Osteocyte (in vitro differentiated cells): Measurements from ENCODE around the gene SUPT20H. TPM values are rescaled to one million over a fixed set of nuclear protein-coding genes. Genes with fewer than 3 reads are reported as not detected.

Experiments used
- DNase-seq: peaks from one replicate; pipeline ENCODE4 v3.0.0; 2021; ENCODE audit warnings: mixed read lengths; ENCODE audit not compliant: unreplicated experiment; ENCODE audit errors: extremely low spot score
- H3K27ac Mint-ChIP-seq: one replicate; pipeline ENCODE4 v1.8.0; 2021; ENCODE audit warnings: mild to moderate bottlenecking, mixed read lengths; ENCODE audit not compliant: unreplicated experiment
- H3K27me3 Mint-ChIP-seq: one replicate; pipeline ENCODE4 v1.8.0; 2021; ENCODE audit warnings: mixed read lengths; ENCODE audit not compliant: unreplicated experiment
- H3K36me3 Mint-ChIP-seq: one replicate; pipeline ENCODE4 v1.8.0; 2021; ENCODE audit warnings: mixed read lengths; ENCODE audit not compliant: unreplicated experiment
- H3K4me1 Mint-ChIP-seq: one replicate; pipeline ENCODE4 v1.8.0; 2021; ENCODE audit warnings: mixed read lengths; ENCODE audit not compliant: unreplicated experiment
- H3K4me3 Mint-ChIP-seq: one replicate; pipeline ENCODE4 v1.8.0; 2021; ENCODE audit warnings: mild to moderate bottlenecking, moderate library complexity, mixed read lengths; ENCODE audit not compliant: unreplicated experiment
- H3K9me3 Mint-ChIP-seq: one replicate; pipeline ENCODE4 v1.8.0; 2021; ENCODE audit warnings: mixed read lengths; ENCODE audit not compliant: unreplicated experiment
- total RNA-seq: library from RNA; stranded (reverse); gene quantifications from 2 replicates; pipeline ENCODE4 v1.2.1, GENCODE V29; 2021
- TF ChIP-seq, protein P1 (sequence below): fragments of 200-600 bp; sonication (generic); IDR thresholded peaks from 2 replicates; pipeline ENCODE4 v1.5.0; 2021; ENCODE audit warnings: antibody characterized with exemption, mild to moderate bottlenecking, moderate library complexity

Gene SUPT20H
- total RNA-seq, 1 donor from 2014 or later = 65.4 TPM

DNA sequence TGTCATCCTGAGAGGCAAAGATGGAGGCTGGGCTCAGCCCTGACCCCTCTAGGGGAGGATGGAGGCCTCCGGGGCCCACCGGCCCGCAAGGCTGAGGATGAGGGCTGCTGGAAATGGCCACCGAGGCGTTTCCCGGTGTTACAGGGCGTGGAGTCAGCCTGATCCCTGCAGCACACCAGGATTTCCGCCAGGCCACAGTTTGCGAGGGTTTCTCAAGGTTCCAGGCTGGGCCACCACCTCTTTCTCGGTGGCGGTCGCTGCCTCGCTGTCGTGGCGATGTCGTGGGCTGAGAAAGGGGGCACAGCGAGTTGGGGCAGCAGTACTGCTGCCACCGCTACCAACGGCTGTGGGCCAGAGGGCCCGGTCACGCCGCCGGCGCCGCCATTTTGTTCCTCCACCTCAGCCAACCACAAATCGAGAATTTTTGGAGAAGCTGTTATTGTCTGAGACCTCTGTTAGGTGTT lies 45.8 kb upstream of the SUPT20H start, which contains the start of gene CSNK1A1L:
Gene CSNK1A1L, minus strand, starts transcription at position 414 of the 464 bp plus-strand sequence. Its CDS starts 408 bp downstream, at position 6.
- TF ChIP-seq, protein P1, sequence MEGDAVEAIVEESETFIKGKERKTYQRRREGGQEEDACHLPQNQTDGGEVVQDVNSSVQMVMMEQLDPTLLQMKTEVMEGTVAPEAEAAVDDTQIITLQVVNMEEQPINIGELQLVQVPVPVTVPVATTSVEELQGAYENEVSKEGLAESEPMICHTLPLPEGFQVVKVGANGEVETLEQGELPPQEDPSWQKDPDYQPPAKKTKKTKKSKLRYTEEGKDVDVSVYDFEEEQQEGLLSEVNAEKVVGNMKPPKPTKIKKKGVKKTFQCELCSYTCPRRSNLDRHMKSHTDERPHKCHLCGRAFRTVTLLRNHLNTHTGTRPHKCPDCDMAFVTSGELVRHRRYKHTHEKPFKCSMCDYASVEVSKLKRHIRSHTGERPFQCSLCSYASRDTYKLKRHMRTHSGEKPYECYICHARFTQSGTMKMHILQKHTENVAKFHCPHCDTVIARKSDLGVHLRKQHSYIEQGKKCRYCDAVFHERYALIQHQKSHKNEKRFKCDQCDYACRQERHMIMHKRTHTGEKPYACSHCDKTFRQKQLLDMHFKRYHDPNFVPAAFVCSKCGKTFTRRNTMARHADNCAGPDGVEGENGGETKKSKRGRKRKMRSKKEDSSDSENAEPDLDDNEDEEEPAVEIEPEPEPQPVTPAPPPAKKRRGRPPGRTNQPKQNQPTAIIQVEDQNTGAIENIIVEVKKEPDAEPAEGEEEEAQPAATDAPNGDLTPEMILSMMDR = no peak
- Mint-ChIP-seq H3K27ac (no peak within 1 kb of the TSS), H3K9me3 (no peaks in the 10 kb centered on the region), H3K36me3 (no peaks in the 10 kb centered on the region), H3K4me3 (no peak within 1 kb of the TSS), H3K27me3 (no peaks in the 10 kb centered on the region), H3K4me1 (peaks cover 8% of the 10 kb centered on the region)
- DNase-seq = no peak

DNA sequence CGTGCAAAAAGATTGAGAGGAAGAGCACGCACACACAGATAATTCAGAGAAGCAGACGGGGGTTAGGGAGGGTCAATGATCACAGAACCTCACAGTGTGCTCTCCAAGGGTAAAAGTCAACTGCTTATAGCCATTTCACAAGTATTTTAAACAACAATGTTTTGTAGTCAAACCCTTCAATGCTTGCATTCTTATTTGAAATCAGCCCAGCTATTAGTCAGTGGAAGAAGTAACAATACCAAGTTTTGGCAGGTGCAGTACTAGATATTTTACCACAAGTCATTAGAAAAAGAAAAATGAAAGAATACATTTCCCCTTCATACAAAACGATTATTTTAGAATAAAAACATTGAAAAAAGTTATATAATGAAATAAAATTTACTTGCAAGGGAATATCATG lies 43.4 kb upstream of the SUPT20H start:
- Mint-ChIP-seq H3K27me3 (no peaks in the 10 kb centered on the region), H3K4me1 (no peaks in the 10 kb centered on the region), H3K36me3 (no peaks in the 10 kb centered on the region), H3K4me3 (no peak overlapping the region), H3K27ac (no peak overlapping the region), H3K9me3 (no peaks in the 10 kb centered on the region)
- TF ChIP-seq, protein P1 = no peak
- DNase-seq = no peak

DNA sequence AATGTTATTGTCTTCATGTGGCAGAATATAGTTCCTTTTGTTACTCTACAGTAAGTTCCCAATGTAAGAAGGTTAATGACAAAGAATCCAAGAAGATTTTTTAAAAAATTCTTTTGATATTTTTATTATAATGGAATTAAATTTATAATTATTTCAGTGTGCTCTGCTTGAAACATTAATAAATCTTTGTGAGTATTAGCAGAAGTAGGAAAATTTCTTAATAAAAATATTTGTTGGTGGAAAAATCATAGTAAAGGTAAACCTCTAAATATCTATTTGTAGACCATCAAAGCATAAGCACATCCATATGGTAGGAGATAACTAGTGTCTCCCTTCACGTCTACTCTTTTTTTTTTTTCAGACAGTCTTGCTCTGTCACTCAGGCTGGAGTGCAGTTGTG lies 41.7 kb upstream of the SUPT20H start:
- Mint-ChIP-seq H3K27me3 (no peaks in the 10 kb centered on the region), H3K9me3 (no peaks in the 10 kb centered on the region), H3K4me3 (no peak overlapping the region), H3K27ac (no peak overlapping the region), H3K4me1 (no peaks in the 10 kb centered on the region), H3K36me3 (no peaks in the 10 kb centered on the region)
- TF ChIP-seq, protein P1 = no peak
- DNase-seq = no peak

DNA sequence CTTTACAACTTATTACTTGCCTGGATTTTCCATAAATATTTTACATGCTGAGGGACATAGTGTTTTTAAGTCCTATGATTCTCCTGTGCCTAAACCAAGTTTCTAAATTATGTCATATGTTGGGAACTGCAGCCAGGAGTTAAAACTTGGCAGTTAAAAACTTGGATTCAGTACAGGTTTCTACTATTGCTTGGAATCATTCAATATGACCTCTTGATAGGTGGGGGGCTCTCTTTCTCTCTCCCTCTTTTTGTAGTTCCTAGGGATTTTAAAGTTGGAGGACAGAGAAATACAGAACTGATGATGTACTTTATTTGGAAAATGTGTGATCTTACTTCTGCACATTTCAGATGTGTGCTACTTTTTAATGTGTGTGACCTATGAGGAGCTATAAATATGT lies 41.2 kb upstream of the SUPT20H start:
- no peak for DNase-seq
- H3K9me3 Mint-ChIP-seq = no peaks in the 10 kb centered on the region
- no peaks in the 10 kb centered on the region for H3K36me3 Mint-ChIP-seq
- H3K27me3 Mint-ChIP-seq = no peaks in the 10 kb centered on the region
- H3K4me3 Mint-ChIP-seq = no peak overlapping the region
- no peaks in the 10 kb centered on the region for H3K4me1 Mint-ChIP-seq
- TF ChIP-seq, protein P1 = no peak
- no peak overlapping the region for H3K27ac Mint-ChIP-seq

DNA sequence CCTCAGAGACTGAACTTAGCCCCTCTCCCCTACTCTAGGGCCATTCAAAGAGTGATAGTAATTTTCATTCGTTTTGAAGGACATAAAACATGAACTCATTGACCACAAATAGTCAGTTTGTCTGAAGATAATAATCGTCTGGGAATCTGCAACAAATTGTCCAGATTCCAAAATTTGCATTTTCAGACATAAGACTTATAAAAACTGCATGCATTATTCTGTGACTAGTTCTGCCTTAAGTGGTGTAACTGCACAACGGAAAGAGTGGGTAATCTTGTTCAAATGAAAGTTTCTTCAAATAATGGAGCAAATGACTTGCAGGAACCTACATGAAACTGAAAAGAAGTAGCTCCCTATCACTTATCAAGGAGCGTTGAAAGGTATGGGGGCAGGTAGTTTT lies 37.6 kb upstream of the SUPT20H start:
- Mint-ChIP-seq H3K36me3 (no peaks in the 10 kb centered on the region), H3K27me3 (no peaks in the 10 kb centered on the region), H3K4me3 (no peak overlapping the region), H3K4me1 (no peaks in the 10 kb centered on the region), H3K9me3 (no peaks in the 10 kb centered on the region), H3K27ac (no peak overlapping the region)
- TF ChIP-seq, protein P1 = no peak
- no peak for DNase-seq
